GM12892 (cell line): ENCODE results near the gene HOXB6.

ENCODE experiments used
- POLR2A ChIP-seq: IDR thresholded peaks from 2 replicates; pipeline ENCODE4 v1.6.1; 2011; ENCODE audit warnings: low read depth, low read length, control low read depth
- POLR2AphosphoS5 ChIP-seq: IDR thresholded peaks from 2 replicates; pipeline ENCODE4 v1.6.1; 2011; ENCODE audit warnings: low read depth, low read length, control low read depth

DNA sequence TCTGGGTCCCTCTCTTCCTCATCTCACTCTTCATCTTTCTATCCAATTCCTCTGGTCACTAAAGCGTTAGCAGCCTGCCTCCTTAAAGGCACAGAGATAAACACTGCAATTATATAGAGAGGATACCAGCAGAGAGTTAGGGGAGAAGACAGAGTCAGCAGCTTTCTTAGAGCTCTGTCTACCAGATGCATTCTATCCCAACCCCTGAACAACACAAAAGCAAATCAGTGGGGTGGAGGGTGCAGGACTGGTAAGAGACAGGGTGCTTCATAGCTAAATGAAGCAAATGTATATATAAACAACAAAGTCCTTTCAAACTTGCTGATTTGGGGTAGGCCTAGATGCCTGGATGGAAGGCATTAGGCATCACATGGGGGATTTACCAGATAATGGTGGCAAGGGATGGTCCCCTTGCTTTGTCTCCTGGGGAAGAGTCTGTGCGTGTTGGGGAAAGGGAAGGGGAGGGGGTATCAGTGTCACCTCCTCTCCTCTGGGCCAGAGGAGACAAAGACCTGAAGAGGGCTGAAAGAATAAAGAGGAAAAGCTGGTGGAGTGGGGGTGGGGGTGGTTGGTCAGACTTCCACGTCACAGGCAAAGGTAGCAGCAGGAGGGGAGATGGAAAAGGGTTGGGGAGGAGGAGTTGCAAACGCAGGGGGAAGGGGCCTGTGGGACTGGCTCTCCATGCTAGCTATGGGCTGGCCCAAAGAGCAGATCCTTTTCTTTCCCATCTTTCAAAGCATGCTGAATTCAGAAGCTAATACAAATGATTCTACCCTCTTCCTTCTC, 38.7 kb downstream of the HOXB6 start:
- TF ChIP-seq POLR2A, result no peak
- TF ChIP-seq POLR2AphosphoS5, result no peak
